MM.1S (cell line): ENCODE measurements around the gene CD1D.
A peak's percentile ranks its signal among the peaks of the same experiment; 100 is the strongest.

Experiments used
- DNase-seq: peaks from one replicate; pipeline ENCODE4 v3.0.0-alpha.2; 2015
- H2AFZ ChIP-seq: fragments of 300-600 bp; sonication (generic); 2 replicates; pipeline ENCODE4 v1.6.0; 2016; ENCODE audit warnings: antibody characterized with exemption, low read length
- H3F3A ChIP-seq: fragments of 300-600 bp; sonication (generic); 2 replicates; pipeline ENCODE4 v1.6.1; 2016; ENCODE audit warnings: mild to moderate bottlenecking, antibody characterized with exemption, low read length, moderate library complexity, mixed read lengths; ENCODE audit not compliant: insufficient read depth
- H3K27ac ChIP-seq: fragments of 300-600 bp; sonication (generic); 2 replicates; pipeline ENCODE4 v1.5.1; 2016; ENCODE audit warnings: mild to moderate bottlenecking, low read length
- H3K27me3 ChIP-seq: fragments of 300-600 bp; sonication (generic); replicated peaks from 2 replicates; pipeline ENCODE4 v1.6.0; 2016; ENCODE audit warnings: low read length; ENCODE audit not compliant: insufficient read depth
- H3K36me3 ChIP-seq: fragments of 300-600 bp; sonication (generic); replicated peaks from 2 replicates; pipeline ENCODE4 v1.6.1; 2016; ENCODE audit warnings: mild to moderate bottlenecking, low read length, mixed read lengths; ENCODE audit not compliant: insufficient read depth
- H3K4me1 ChIP-seq: fragments of 300-600 bp; sonication (generic); 2 replicates; pipeline ENCODE4 v1.6.1; 2016; ENCODE audit warnings: low read length, mixed read lengths
- H3K4me2 ChIP-seq: fragments of 300-600 bp; sonication (generic); 2 replicates; pipeline ENCODE4 v1.6.0; 2016; ENCODE audit warnings: low read depth, low read length
- H3K4me3 ChIP-seq: fragments of 300-600 bp; sonication (generic); 2 replicates; pipeline ENCODE4 v1.5.1; 2016; ENCODE audit warnings: low read length, mixed read lengths
- H3K79me2 ChIP-seq: fragments of 300-600 bp; sonication (generic); 2 replicates; pipeline ENCODE4 v1.6.1; 2016; ENCODE audit warnings: mixed run types, low read length, mixed read lengths
- H3K9ac ChIP-seq: fragments of 300-600 bp; sonication (generic); 2 replicates; pipeline ENCODE4 v1.6.1; 2016; ENCODE audit warnings: low read length, mixed read lengths
- H3K9me2 ChIP-seq: fragments of 300-600 bp; sonication (generic); replicated peaks from 2 replicates; pipeline ENCODE4 v1.6.1; 2016; ENCODE audit warnings: mild to moderate bottlenecking, low read length, mixed read lengths; ENCODE audit not compliant: insufficient read depth
- H3K9me3 ChIP-seq: fragments of 300-600 bp; sonication (generic); replicated peaks from 2 replicates; pipeline ENCODE4 v1.6.1; 2016; ENCODE audit warnings: mild to moderate bottlenecking, low read length, mixed read lengths; ENCODE audit not compliant: insufficient read depth
- H4K20me1 ChIP-seq: fragments of 300-600 bp; sonication (generic); 2 replicates; pipeline ENCODE4 v1.6.1; 2016; ENCODE audit warnings: mild to moderate bottlenecking, low read length, moderate library complexity, mixed read lengths; ENCODE audit not compliant: insufficient read depth
- CTCF ChIP-seq: fragments of 300-600 bp; sonication (generic); IDR thresholded peaks from 2 replicates; pipeline ENCODE4 v1.5.1; 2016; ENCODE audit warnings: antibody characterized with exemption, low read length, mixed read lengths
- EZH2 ChIP-seq: fragments of 300-600 bp; sonication (generic); optimal IDR thresholded peaks from 2 replicates; pipeline ENCODE3; 2017; ENCODE audit warnings: low read depth, mild to moderate bottlenecking, antibody characterized with exemption, low read length, mixed read lengths
- EZH2phosphoT487 ChIP-seq: fragments of 300-600 bp; sonication (generic); IDR thresholded peaks from 2 replicates; pipeline ENCODE4 v1.6.1; 2018; ENCODE audit warnings: antibody characterized with exemption, low read length

CD1D gene

GRCh38 chr1:158177700-158178450 is 2.8 kb upstream of the CD1D start:
- Histone ChIP-seq H3K27me3 (peaks cover 95% of the 10 kb centered on the region), H3K9me2 (no peaks in the 10 kb centered on the region), H2AFZ (no peak overlapping the region), H3K9me3 (no peaks in the 10 kb centered on the region), H3K4me1 (peaks cover 17% of the 10 kb centered on the region), H3K4me2 (peak overlapping the region; percentile 23; the same call in 1 of the 2 replicates), H4K20me1 (no peaks in the 10 kb centered on the region), H3K36me3 (no peaks in the 10 kb centered on the region), H3F3A (peaks cover 7% of the 10 kb centered on the region; the same call in 1 of the 2 replicates), H3K9ac (no peak overlapping the region), H3K4me3 (no peak overlapping the region), H3K27ac (no peak overlapping the region), H3K79me2 (no peaks in the 10 kb centered on the region)
- no peak for TF ChIP-seq CTCF
- no peak for TF ChIP-seq EZH2phosphoT487
- TF ChIP-seq EZH2, result no peak
- DNase-seq, result peak; percentile 59

GRCh38 chr1:158179301-158180041 is 1.2 kb upstream of the CD1D start:
- Histone ChIP-seq H3K9me2 (no peaks in the 10 kb centered on the region), H3K9ac (no peak overlapping the region), H3K9me3 (no peaks in the 10 kb centered on the region), H3K79me2 (no peaks in the 10 kb centered on the region), H3K4me3 (no peak overlapping the region), H3F3A (peaks cover 7% of the 10 kb centered on the region; the same call in 1 of the 2 replicates), H3K27me3 (peaks cover 98% of the 10 kb centered on the region), H2AFZ (no peak overlapping the region), H3K4me1 (peaks cover 17% of the 10 kb centered on the region), H4K20me1 (no peaks in the 10 kb centered on the region), H3K27ac (no peak overlapping the region), H3K4me2 (no peak overlapping the region), H3K36me3 (no peaks in the 10 kb centered on the region)
- DNase-seq, result peak; percentile 70
- peak; percentile 27 for TF ChIP-seq CTCF
- no peak for TF ChIP-seq EZH2phosphoT487

- DNase-seq, result no peak
- no peaks in the 10 kb centered on the region for H3K9me2 ChIP-seq
- H3K4me1 ChIP-seq, result peaks cover 17% of the 10 kb centered on the region
- H3F3A ChIP-seq, result peaks cover 7% of the 10 kb centered on the region; the same call in 1 of the 2 replicates
- no peaks in the 10 kb centered on the region for H4K20me1 ChIP-seq
- peaks cover 96% of the 10 kb centered on the region for H3K27me3 ChIP-seq
- no peaks in the 10 kb centered on the region for H3K79me2 ChIP-seq
- H3K9ac ChIP-seq, result no peak overlapping the region
- no peaks in the 10 kb centered on the region for H3K36me3 ChIP-seq
- no peak overlapping the region for H2AFZ ChIP-seq
- no peak overlapping the region for H3K27ac ChIP-seq
- H3K4me3 ChIP-seq, result no peak overlapping the region
- no peak for TF ChIP-seq CTCF
- TF ChIP-seq EZH2phosphoT487, result no peak
- no peak for TF ChIP-seq EZH2
- peak overlapping the region; percentile 52; the same call in 1 of the 2 replicates for H3K4me2 ChIP-seq
- H3K9me3 ChIP-seq, result no peaks in the 10 kb centered on the region
Measured at GRCh38 chr1:158181577-158181922, 855 bp downstream of the CD1D start.
